T1000 (cell line): ENCODE results near the gene GABRG1.

Experiments
- DNase-seq: peaks from one replicate; lab custom pipeline; 2025; ENCODE audit warnings: mixed read lengths; lab: John Stamatoyannopoulos, UW

Gene GABRG1

DNA sequence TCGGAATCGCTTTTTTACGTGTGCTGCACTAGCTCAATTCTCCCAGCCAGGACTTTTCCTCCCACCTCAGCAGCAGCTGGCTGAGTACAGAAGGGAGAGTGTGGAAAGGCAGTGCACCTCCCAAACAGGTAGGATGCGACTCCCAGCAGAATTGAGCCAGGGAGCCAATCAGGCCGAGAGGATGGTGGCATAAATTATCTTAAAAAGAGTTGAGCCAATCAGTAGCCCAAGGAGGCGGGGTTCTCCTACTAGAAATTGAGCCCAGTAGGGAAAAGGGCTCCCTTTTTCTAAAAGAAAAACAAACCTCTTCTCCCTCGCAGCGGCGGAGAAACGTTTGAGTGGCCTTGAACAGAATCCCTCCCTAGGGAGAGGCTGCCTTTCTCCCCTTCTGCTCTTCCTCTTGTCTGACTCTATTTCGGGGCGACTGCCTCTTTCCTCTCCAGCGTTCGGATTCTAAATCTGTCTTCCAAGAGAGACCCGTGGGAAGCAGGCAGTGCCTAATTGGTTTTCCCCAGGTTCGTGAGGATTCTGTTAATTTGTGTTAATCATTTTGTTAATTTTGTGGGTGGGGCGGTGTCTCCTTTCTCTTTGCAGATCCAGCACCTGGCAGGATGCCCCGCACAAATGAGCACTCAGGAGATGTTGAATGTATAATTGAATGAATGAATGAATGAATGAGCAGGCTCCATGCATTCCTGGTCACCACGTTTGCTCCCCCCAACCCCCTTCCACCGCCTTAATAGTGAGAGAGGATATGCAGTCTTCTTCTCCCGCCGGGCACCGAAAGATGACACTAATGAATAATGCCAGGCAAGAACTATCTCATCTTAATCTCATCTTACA, at the start of gene GABRG1:
TSS of gene GABRG1 (minus strand) at position 142 of the 843 bp plus-strand sequence. CDS start at position 1, 141 bp downstream.
- no peak for DNase-seq

GRCh38 chr4:46146993-46147392, 23.1 kb upstream of the GABRG1 start:
- no peak for DNase-seq

DNA sequence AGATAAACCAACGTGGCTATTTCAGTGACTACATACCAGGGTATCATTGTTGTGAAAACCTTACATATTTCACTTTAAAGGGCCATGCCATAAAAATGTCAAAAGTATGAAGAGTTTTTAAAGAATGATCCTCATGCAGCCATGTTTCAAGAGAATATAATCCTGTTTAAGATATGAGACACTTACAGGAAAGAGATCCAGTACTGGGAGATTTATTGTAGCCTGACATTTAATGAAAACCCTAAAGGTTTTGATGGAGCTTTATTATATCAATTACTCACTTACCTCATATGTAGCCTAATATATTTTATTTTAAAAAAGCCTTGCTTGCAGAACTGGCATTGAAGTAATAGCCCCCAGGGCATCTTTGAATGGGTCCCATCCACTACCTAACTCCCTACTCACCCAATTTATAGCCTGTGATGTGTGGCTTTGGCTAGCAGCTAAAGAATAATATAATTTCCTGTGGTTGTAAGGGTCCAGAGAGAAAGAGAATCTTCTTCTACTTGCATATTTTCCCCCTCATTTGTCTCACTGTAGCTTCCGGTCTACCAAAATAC, 7.7 kb upstream of the GABRG1 start:
- DNase-seq, result no peak

GRCh38 chr4:46124773-46125413, 1.0 kb upstream of the GABRG1 start:
- DNase-seq, result no peak

DNA sequence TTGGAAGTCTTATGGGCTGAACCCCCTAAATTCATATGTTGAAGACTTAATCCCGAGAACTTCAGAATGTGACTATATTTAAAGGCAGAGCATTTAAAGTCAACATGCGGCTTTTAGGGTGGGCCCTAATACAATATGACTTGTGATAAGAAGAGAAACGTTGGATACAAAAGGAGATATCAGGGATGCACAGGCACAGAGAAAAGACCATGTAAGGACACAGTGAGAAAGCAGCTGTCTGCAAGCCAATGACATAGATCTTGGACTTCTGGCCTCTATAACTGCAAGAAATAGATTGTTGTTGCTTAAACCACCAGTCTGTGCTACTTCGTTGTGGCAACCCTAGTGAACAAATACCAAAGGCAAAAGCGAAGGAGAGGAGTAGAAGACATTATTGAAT, 42.2 kb downstream of the GABRG1 start:
- DNase-seq, result no peak

DNA sequence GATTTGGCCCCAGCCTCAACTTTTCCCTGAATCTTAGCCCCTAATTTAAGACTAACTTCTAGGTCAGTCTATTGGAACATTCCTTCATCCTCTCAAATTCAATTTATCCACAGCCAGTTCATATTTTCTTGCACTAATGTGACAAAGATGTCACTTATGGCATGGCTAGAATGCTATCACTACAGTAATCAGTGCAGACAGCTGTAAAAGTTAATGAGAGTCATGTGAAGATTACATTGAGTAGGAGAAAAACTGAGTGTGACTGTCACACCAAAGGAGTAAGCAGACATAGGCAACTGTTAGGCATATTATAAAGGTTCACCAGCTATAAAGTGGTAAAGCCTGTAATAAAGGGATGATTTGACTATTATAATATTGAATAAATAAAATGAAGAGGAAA, 42.6 kb downstream of the GABRG1 start:
- no peak for DNase-seq

- no peak for DNase-seq
These were observed 50.1 kb downstream of the GABRG1 start for GRCh38 chr4:46073778-46074177.

- no peak for DNase-seq
These were observed 72.5 kb downstream of the GABRG1 start for GRCh38 chr4:46051392-46051791.

- DNase-seq, result no peak
These were observed 91.8 kb downstream of the GABRG1 start for GRCh38 chr4:46032056-46032455.

DNA sequence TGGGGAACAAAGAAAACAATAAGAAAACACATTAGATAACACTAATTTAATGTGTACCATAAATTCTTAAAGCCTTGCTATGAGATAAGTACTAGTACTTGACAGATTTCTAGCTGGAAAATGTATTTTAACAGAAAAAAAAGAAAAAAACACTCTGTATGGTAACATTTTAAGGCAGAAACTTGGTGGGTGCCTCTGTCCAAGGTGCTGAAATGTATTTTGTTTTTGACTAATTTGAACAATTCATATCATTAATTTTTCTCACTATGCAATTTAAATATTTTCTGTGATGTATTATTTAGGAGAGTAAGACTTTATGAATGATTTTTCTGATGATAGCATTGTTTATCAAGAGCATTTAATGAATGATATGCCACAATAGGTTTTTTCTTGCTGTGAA, 107.5 kb downstream of the GABRG1 start:
- no peak for DNase-seq

DNA sequence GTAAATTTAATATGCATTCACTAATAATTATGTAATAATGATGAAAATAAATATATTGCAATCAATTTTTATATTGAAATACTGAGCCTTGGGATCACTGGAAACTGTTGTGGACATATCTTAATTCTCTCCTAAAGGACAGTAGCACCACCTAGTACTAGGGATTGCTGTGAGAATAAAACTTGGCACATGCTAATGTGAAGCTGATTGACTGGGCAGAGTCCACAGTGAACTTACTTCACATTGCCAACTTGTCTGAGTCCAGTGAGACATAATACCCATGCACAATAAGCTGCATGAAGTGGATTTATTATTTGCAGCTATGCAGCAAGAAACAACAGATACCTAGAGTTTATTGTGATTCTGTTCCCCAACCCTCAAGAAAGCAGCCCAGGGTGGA, 131.1 kb downstream of the GABRG1 start:
- DNase-seq, result no peak

DNA sequence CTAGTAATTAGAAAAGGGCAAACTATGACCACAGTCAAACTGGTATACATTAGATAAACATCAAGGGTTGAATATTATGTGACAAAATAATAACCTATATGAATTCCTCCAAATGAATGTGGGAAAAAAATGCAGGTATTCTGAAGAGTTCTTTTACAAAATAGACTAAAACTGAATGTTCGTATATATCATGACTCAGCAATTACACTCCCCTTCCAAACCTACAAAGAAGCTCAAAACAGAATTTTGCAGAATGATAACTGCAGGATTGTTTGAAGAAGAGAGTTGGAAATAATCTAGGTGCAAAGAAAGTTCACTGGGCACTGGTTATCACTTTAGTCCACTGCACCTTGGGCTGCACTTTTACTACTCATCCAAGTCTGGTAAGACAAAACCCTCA, 134.1 kb downstream of the GABRG1 start:
- DNase-seq, result no peak

GRCh38 chr4:45987858-45988257, 136.0 kb downstream of the GABRG1 start:
- no peak for DNase-seq
